ENCODE measurements around the gene ZNF462.

ZNF462 gene

DNA sequence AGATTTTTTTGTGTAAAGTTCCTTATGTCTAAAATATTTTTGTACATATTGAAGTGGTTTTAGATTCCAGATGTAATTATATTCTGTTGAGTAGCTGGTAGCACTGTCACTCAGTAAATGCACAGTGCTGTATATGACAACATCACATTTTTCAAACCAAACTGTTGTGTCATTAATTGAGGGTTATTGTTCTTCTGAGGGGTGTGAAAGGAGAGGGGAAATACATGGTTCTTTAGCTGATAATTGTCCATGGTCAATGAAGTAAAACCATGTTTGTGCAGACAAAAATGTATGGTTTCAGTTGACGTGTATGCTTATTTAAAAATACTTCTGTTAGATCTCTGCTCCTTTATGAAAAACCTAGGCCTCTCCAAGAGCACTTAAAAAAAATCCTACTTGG is 3.3 kb downstream of the ZNF462 start:
- no peak for DNase-seq (ENCODE audit: low read depth)
- TF ChIP-seq, protein P1, sequence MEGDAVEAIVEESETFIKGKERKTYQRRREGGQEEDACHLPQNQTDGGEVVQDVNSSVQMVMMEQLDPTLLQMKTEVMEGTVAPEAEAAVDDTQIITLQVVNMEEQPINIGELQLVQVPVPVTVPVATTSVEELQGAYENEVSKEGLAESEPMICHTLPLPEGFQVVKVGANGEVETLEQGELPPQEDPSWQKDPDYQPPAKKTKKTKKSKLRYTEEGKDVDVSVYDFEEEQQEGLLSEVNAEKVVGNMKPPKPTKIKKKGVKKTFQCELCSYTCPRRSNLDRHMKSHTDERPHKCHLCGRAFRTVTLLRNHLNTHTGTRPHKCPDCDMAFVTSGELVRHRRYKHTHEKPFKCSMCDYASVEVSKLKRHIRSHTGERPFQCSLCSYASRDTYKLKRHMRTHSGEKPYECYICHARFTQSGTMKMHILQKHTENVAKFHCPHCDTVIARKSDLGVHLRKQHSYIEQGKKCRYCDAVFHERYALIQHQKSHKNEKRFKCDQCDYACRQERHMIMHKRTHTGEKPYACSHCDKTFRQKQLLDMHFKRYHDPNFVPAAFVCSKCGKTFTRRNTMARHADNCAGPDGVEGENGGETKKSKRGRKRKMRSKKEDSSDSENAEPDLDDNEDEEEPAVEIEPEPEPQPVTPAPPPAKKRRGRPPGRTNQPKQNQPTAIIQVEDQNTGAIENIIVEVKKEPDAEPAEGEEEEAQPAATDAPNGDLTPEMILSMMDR (conservative IDR thresholded peaks at IDR 0.05; ENCODE audit: low read length) = no peak
- H3K4me3 ChIP-seq (ENCODE audit: low read length) = no peak overlapping the region

GRCh38 chr9:106867286-106867685 is 4.3 kb downstream of the ZNF462 start:
- DNase-seq (ENCODE audit: low read depth) = no peak
- H3K4me3 ChIP-seq (ENCODE audit: low read length) = no peak overlapping the region
- TF ChIP-seq, protein P1 (conservative IDR thresholded peaks at IDR 0.05; ENCODE audit: low read length) = no peak

DNA sequence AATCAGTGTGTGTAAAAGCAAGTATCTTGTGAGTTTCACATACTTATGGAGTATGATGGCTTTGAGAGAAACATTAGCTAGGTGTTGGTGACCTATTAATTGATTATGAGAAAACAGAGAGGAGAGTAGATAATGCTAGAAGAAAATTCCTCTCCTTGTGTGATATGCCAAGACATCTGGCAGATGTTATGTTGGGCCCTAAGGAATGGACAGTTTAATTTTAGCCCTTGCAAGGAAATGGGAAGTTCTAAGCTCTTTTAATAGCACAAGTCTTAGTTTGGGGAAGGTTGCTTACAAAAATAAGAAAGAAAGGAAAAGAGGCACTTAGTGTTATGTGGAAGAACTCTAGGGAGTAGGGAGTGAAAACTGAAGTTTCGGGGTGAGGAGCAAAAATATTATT is 5.1 kb downstream of the ZNF462 start:
- no peak for DNase-seq (ENCODE audit: low read depth)
- TF ChIP-seq, protein P1 (conservative IDR thresholded peaks at IDR 0.05; ENCODE audit: low read length) = no peak

DNA sequence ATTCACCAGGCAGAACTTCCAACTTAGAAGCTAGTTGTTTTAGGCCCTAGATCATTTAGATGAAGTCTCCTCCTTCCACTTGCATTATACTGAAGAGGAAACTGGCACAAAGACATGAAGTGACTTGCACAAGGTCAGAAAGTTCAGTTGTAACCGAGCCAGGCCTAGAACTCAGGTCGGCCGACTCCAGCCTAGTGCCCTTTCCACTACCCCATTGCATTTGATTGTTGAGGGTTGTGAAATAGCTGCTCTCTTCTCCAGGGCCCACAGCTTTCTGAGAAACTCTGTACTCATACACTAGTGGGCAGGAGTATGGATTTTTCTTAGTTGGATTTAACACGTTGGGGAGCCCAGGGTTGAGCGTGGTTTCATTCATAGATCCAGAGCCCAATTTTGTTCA is 5.6 kb downstream of the ZNF462 start:
- TF ChIP-seq, protein P1 (conservative IDR thresholded peaks at IDR 0.05; ENCODE audit: low read length) = no peak
- no peak for DNase-seq (ENCODE audit: low read depth)

More for the DNA sequence above, 5.1 kb downstream of the ZNF462 start:
- no peak overlapping the region for H3K4me3 ChIP-seq (ENCODE audit: low read length)

GRCh38 chr9:106869028-106869427 is 6.1 kb downstream of the ZNF462 start:
- TF ChIP-seq, protein P1 (conservative IDR thresholded peaks at IDR 0.05; ENCODE audit: low read length) = no peak

More for the DNA sequence above, 5.6 kb downstream of the ZNF462 start:
- H3K4me3 ChIP-seq (ENCODE audit: low read length) = no peak overlapping the region

DNA sequence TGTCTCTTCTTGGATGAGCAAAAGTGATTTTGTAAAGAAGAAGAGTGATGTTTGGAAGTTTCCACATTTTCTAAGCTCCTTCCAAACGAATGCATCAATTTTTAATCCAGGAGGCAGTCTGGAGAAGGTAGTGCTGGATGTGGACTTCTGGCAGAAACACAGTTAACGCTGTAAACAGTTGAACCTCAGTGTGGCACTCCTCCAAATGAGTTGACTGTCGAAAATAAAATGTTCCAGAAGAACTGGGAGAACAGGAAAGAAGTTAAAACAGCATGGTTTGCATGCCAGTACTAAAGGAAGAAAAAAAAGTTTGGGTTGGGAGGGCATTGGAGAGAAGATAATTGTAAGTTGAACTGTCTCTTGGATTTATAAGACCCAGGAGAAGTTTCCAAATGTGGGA is 6.5 kb downstream of the ZNF462 start:
- peak; percentile 38 for DNase-seq (ENCODE audit: low read depth)
- no peak overlapping the region for H3K4me3 ChIP-seq (ENCODE audit: low read length)
- TF ChIP-seq, protein P1 (conservative IDR thresholded peaks at IDR 0.05; ENCODE audit: low read length) = no peak

More at GRCh38 chr9:106869028-106869427, 6.1 kb downstream of the ZNF462 start:
- peak; percentile 57 for DNase-seq (ENCODE audit: low read depth)
- no peak overlapping the region for H3K4me3 ChIP-seq (ENCODE audit: low read length)

GRCh38 chr9:106872641-106873040 is 9.7 kb downstream of the ZNF462 start:
- TF ChIP-seq, protein P1 (conservative IDR thresholded peaks at IDR 0.05; ENCODE audit: low read length) = no peak
- H3K4me3 ChIP-seq (ENCODE audit: low read length) = no peak overlapping the region
- no peak for DNase-seq (ENCODE audit: low read depth)

All from AG10803 (cell line).